GM23248 (cell line): ENCODE data around the gene RAB13. TPM values are rescaled to one million over a fixed set of nuclear protein-coding genes. Genes with fewer than 3 reads are reported as not detected.
A peak's percentile ranks its signal among the peaks of the same experiment; 100 is the strongest.

Experiments used
- DNase-seq: peaks from one replicate; pipeline ENCODE4 v3.0.0-alpha.2; 2015
- H2AFZ ChIP-seq: fragments of 200-600 bp; sonication (generic); 2 replicates; pipeline ENCODE4 v1.6.1; 2016; ENCODE audit warnings: antibody characterized with exemption
- H3F3A ChIP-seq: fragments of 200-600 bp; sonication (generic); 2 replicates; pipeline ENCODE4 v1.6.1; 2016; ENCODE audit warnings: mild to moderate bottlenecking, antibody characterized with exemption, mixed run types; ENCODE audit not compliant: insufficient read depth
- H3K27ac ChIP-seq: fragments of 200-600 bp; sonication (generic); 2 replicates; pipeline ENCODE4 v1.5.1; 2016; ENCODE audit warnings: mild to moderate bottlenecking
- H3K27me3 ChIP-seq: fragments of 200-600 bp; sonication (generic); replicated peaks from 2 replicates; pipeline ENCODE4 v1.6.1; 2016; ENCODE audit warnings: mild to moderate bottlenecking; ENCODE audit not compliant: insufficient read depth
- H3K36me3 ChIP-seq: fragments of 200-600 bp; sonication (generic); 2 replicates; pipeline ENCODE4 v1.6.1; 2016; ENCODE audit warnings: low read depth, mild to moderate bottlenecking
- H3K4me1 ChIP-seq: fragments of 200-600 bp; sonication (generic); 2 replicates; pipeline ENCODE4 v1.6.1; 2016; ENCODE audit warnings: mild to moderate bottlenecking; ENCODE audit not compliant: insufficient read depth
- H3K4me2 ChIP-seq: fragments of 200-600 bp; sonication (generic); one replicate; pipeline ENCODE4 v1.6.1; 2016; ENCODE audit warnings: mild to moderate bottlenecking; ENCODE audit not compliant: unreplicated experiment
- H3K4me3 ChIP-seq: fragments of 200-600 bp; sonication (generic); 2 replicates; pipeline ENCODE4 v1.5.1; 2016; ENCODE audit warnings: mild to moderate bottlenecking
- H3K79me2 ChIP-seq: fragments of 200-600 bp; sonication (generic); 2 replicates; pipeline ENCODE4 v1.6.1; 2016; ENCODE audit warnings: mild to moderate bottlenecking; ENCODE audit not compliant: insufficient read depth
- H3K9ac ChIP-seq: fragments of 200-600 bp; sonication (generic); 2 replicates; pipeline ENCODE4 v1.6.1; 2016; ENCODE audit warnings: mild to moderate bottlenecking
- H3K9me2 ChIP-seq: fragments of 200-600 bp; sonication (generic); 2 replicates; pipeline ENCODE4 v1.6.1; 2016; ENCODE audit warnings: mixed run types, mild to moderate bottlenecking, moderate library complexity; ENCODE audit not compliant: insufficient read depth
- H3K9me3 ChIP-seq: fragments of 200-600 bp; sonication (generic); one replicate; pipeline ENCODE4 v1.6.1; 2017; ENCODE audit warnings: low read depth
- H4K20me1 ChIP-seq: fragments of 200-600 bp; sonication (generic); 2 replicates; pipeline ENCODE4 v1.6.0; 2016; ENCODE audit not compliant: insufficient read depth
- EZH2 ChIP-seq: fragments of 200-600 bp; sonication (generic); IDR thresholded peaks from 2 replicates; pipeline ENCODE4 v1.6.1; 2018; ENCODE audit warnings: antibody characterized with exemption, mild to moderate bottlenecking; ENCODE audit not compliant: insufficient read depth, poor library complexity, severe bottlenecking
- EZH2phosphoT487 ChIP-seq: fragments of 200-600 bp; sonication (generic); IDR thresholded peaks from 2 replicates; pipeline ENCODE4 v1.6.1; 2018; ENCODE audit warnings: antibody characterized with exemption, moderate library complexity, mild to moderate bottlenecking, low read depth; ENCODE audit not compliant: insufficient read depth
- WGBS, 2 experiments: methylation state at CpG; one replicate each; pipeline ENCODE4 v1.1.6; 2015 to 2017; ENCODE audit warnings: low lambda C conversion rate in 2 of 2, low coverage in 1 of 2; ENCODE audit errors: missing lambda C conversion rate in 2 of 2; 5-methylcytosine and 5-hydroxymethylcytosine counted together
- in situ Hi-C: fragments of 300-500 bp; cut with MboI; formaldehyde crosslinking; loops from 2 replicates; pipeline ENCODE4 v1.15.0; 2020
- polyA plus RNA-seq: library from polyadenylated mRNA; unstranded; fragments of >200 nt; fragmentation: Nextera tagmentation; extraction: Ambion mirVana; gene quantifications from 2 replicates; pipeline ENCODE4 v1.2.1, GENCODE V29; 2016
- total RNA-seq: library from RNA; depleted of rRNA; stranded (reverse); fragments of >200 nt; shearing (Covaris generic); gene quantifications from 2 replicates; pipeline ENCODE4 v1.2.3, GENCODE V29; 2014

RAB13 gene
- total and polyA plus RNA-seq, 2 experiments from 2014 or later: 29.5 to 137 TPM

DNA sequence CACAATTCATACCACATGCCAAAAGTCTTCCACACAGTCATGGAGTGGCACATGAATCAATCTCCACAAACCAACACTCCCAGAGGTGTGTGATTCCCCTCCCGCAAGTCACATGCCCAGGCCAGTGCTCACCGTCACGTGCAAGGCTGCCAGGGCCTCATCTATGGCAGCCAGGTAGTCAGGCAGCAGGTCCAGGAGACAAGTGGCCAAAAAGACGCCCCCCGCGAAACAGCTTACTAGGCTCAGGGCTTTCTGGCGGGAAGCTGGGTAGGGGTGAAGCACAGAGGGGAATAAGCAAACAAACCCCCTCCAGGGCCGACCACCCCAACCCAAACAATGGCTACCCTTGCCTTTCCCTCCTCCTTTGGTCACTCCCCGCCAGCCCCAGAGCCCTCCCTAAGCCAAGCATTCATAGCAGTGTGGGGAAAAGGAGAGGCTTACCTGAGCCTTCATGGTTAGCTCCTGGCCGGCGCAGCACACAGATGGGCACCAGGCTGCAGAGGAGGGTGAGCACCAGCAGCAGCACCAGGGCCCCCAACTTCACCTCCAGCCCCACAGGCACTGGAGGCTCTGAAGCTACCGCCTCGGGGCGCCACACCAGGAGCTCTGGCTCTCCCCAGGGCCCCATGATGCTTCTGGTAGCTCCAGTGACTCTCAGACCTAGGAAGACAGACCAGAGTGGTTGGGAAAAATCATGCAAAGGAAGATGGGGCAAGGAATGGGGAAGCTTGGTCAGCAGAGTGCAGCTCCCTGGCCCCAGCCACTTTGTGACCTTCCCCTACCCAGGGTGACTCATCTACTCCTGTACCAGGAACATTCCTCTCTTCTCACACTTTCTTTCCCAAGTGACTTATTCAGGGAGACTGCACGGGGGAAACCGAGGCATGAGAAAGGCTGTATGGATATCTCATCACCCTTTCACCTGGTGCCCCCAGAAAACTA, 23.8 kb downstream of the RAB13 start:
- Histone ChIP-seq H3K9ac (peak overlapping the region; percentile 88), H3K27ac (peak overlapping the region; percentile 81), H3K9me2 (no peaks in the 10 kb centered on the region), H4K20me1 (no peaks in the 10 kb centered on the region), H3K27me3 (no peaks in the 10 kb centered on the region), H3K36me3 (no peaks in the 10 kb centered on the region), H3K4me2 (peak overlapping the region; percentile 94), H3K9me3 (no peaks in the 10 kb centered on the region), H3K4me3 (peak overlapping the region; percentile 77), H2AFZ (peak overlapping the region; percentile 75), H3F3A (peaks cover 22% of the 10 kb centered on the region), H3K4me1 (peaks cover 13% of the 10 kb centered on the region), H3K79me2 (peaks cover 57% of the 10 kb centered on the region)
- in situ Hi-C loops: no loop called here
- WGBS, 2 experiments: 28 to 42% methylated on average over 15 to 16 of the region's 16 CpGs
- peak; percentile 83 for DNase-seq
- no peak for TF ChIP-seq EZH2
- no peak for TF ChIP-seq EZH2phosphoT487

DNA sequence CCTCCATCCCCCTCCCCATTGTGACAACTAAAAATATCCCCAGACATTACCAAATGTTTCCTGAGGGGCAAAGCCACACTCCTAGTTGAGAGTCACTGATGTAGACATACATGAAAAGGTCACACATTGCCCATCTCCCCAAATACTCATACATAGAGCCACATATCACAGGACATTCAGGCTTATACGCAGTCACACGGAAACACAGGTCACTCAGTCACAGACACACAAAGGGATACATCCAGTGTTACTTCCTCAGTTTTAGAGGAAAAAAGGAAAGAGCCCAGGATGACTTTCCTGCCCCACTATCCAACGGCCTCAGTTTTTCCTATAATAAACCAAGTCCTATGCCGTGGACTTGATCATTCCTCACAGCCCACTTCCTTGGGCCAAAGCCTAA, 24.7 kb downstream of the RAB13 start:
- DNase-seq: no peak
- Histone ChIP-seq H3K4me1 (peaks cover 16% of the 10 kb centered on the region), H3K36me3 (no peaks in the 10 kb centered on the region), H3K79me2 (peaks cover 66% of the 10 kb centered on the region), H3K9me2 (no peaks in the 10 kb centered on the region), H4K20me1 (no peaks in the 10 kb centered on the region), H3K27ac (no peak overlapping the region; the same call in 1 of the 2 replicates), H3K9me3 (no peaks in the 10 kb centered on the region), H3K4me2 (peak overlapping the region; percentile 94), H3K27me3 (no peaks in the 10 kb centered on the region), H2AFZ (no peak overlapping the region), H3F3A (peaks cover 17% of the 10 kb centered on the region), H3K4me3 (peak overlapping the region; percentile 77; the same call in 1 of the 2 replicates), H3K9ac (peak overlapping the region; percentile 88; the same call in 1 of the 2 replicates)
- in situ Hi-C loops: no loop called here
- WGBS, 2 experiments: 67 to 69% methylated on average over 4 of the region's 4 CpGs
- no peak for TF ChIP-seq EZH2
- no peak for TF ChIP-seq EZH2phosphoT487

DNA sequence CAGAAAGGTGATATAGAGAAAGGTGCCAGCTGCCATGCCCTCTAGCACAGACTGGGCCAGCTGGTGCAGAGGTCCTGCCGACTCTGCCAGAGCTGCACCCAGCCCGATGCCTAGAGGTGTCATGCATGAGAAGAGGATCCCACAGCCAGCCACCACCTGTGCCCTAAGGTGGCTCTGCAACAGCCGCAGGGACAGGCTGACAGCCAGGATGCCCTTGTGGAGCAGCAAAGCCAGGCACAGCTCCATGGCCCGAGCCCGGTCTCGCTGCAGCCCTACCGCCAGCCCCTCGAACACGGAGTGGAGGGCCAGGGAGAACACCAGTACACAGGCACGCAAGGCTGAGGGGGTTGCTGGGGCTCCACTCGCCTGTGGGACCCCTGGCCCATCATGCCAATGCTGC, 25.9 kb downstream of the RAB13 start:
- no peaks in the 10 kb centered on the region for H3K36me3 ChIP-seq
- in situ Hi-C loops: no loop called here
- no peak overlapping the region for H3K4me2 ChIP-seq
- no peak overlapping the region for H3K27ac ChIP-seq
- H3F3A ChIP-seq: peaks cover 9% of the 10 kb centered on the region; the same call in 1 of the 2 replicates
- WGBS, 2 experiments: 92 to 96% methylated on average over 10 to 11 of the region's 11 CpGs
- H3K9me3 ChIP-seq: no peaks in the 10 kb centered on the region
- H3K27me3 ChIP-seq: no peaks in the 10 kb centered on the region
- TF ChIP-seq EZH2 (no peak), EZH2phosphoT487 (no peak)
- H3K9me2 ChIP-seq: no peaks in the 10 kb centered on the region
- no peak for DNase-seq
- no peak overlapping the region for H3K9ac ChIP-seq
- H4K20me1 ChIP-seq: no peaks in the 10 kb centered on the region
- peaks cover 14% of the 10 kb centered on the region for H3K4me1 ChIP-seq
- no peak overlapping the region for H3K4me3 ChIP-seq
- no peak overlapping the region for H2AFZ ChIP-seq
- peaks cover 67% of the 10 kb centered on the region for H3K79me2 ChIP-seq

DNA sequence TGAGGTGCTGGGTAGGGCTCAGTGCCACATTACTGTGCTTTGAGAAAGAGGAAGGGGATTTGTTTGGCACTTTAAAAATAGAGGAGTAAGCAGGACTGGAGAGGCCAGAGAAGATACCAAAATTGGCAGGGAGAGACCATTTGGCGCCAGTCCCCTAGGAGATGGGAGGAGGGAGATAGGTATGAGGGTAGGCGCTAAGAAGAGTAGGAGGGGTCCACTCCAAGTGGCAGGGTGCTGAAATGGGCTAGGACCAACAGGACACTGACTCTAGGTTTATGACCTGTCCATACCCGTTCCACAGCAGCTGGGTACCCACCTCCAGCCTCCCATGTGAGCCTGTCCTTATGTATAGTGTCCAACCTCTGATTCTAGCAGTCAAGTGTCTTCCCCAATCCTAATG, 26.7 kb downstream of the RAB13 start:
- Histone ChIP-seq H3K4me3 (no peak overlapping the region), H3K9me2 (no peaks in the 10 kb centered on the region), H3K4me1 (peaks cover 12% of the 10 kb centered on the region), H3K79me2 (peaks cover 69% of the 10 kb centered on the region), H3K9ac (no peak overlapping the region), H3K4me2 (no peak overlapping the region), H3K9me3 (no peaks in the 10 kb centered on the region), H3K27ac (0 out of 2 replicates have a peak overlapping the region, but pooled peaks have one; percentile 11), H2AFZ (no peak overlapping the region), H3K27me3 (no peaks in the 10 kb centered on the region), H4K20me1 (no peaks in the 10 kb centered on the region), H3F3A (peaks cover 9% of the 10 kb centered on the region; the same call in 1 of the 2 replicates), H3K36me3 (no peaks in the 10 kb centered on the region)
- no peak for TF ChIP-seq EZH2phosphoT487
- TF ChIP-seq EZH2: no peak
- 80 to 86% methylated on average over 3 of the region's 3 CpGs for WGBS, 2 experiments
- no peak for DNase-seq
- in situ Hi-C loops: no loop called here
